ENCODE data around the gene B3GALNT1. TPM values are rescaled to one million over a fixed set of nuclear protein-coding genes. Genes with fewer than 3 reads are reported as not detected.

Gene B3GALNT1
- total RNA-seq, 2 donors from 2014 or later = 1.9 to 2.7 TPM

- Mint-ChIP-seq H3K4me1 (ENCODE audit: low read depth) (peaks cover 11% of the 10 kb centered on the region), H3K27me3 (ENCODE audit: low read depth) (peaks cover 40% of the 10 kb centered on the region), H3K9me3 (no peaks in the 10 kb centered on the region), H3K36me3 (ENCODE audit: insufficient read depth in 2 of 2) (peaks cover 0 to 2% of the 10 kb centered on the region in 2 donors), H3K27ac (no peak overlapping the region), H3K4me3 (no peak overlapping the region)
- ATAC-seq (replicated peaks in 1 of 2) (no peak), DNase-seq (no peak)
Measured at GRCh38 chr3:161107311-161107710, 2.2 kb upstream of the B3GALNT1 start.

- Mint-ChIP-seq H3K4me1 (ENCODE audit: low read depth) (peaks cover 11% of the 10 kb centered on the region), H3K36me3 (ENCODE audit: insufficient read depth in 2 of 2) (peaks cover 0 to 2% of the 10 kb centered on the region in 2 donors), H3K27me3 (ENCODE audit: low read depth) (peaks cover 24% of the 10 kb centered on the region), H3K4me3 (peak overlapping the region; percentile 30 to 85), H3K9me3 (no peaks in the 10 kb centered on the region), H3K27ac (no peak overlapping the region)
- DNase-seq (no peak), ATAC-seq (replicated peaks in 1 of 2) (no peak)
Measured at GRCh38 chr3:161103776-161104385, 1.3 kb downstream of the B3GALNT1 start.

GRCh38 chr3:161101609-161102008 lies 3.5 kb downstream of the B3GALNT1 start:
- no peak for ATAC-seq (replicated peaks in 1 of 2)

GRCh38 chr3:161100994-161101393 lies 4.2 kb downstream of the B3GALNT1 start:
- Mint-ChIP-seq H3K27me3 (ENCODE audit: low read depth) (peaks cover 21% of the 10 kb centered on the region), H3K4me1 (ENCODE audit: low read depth) (peaks cover 11% of the 10 kb centered on the region), H3K9me3 (no peaks in the 10 kb centered on the region), H3K36me3 (ENCODE audit: insufficient read depth in 2 of 2) (peaks cover 0 to 2% of the 10 kb centered on the region in 2 donors), H3K27ac (no peak overlapping the region), H3K4me3 (no peak overlapping the region)
- no peak for ATAC-seq (replicated peaks in 1 of 2)
- no peak for DNase-seq

More at GRCh38 chr3:161101609-161102008, 3.5 kb downstream of the B3GALNT1 start:
- peaks cover 24% of the 10 kb centered on the region for H3K27me3 Mint-ChIP-seq (ENCODE audit: low read depth)
- no peak overlapping the region for H3K27ac Mint-ChIP-seq
- peaks cover 0 to 2% of the 10 kb centered on the region in 2 donors for H3K36me3 Mint-ChIP-seq (ENCODE audit: insufficient read depth in 2 of 2)
- no peak for DNase-seq
- no peaks in the 10 kb centered on the region for H3K9me3 Mint-ChIP-seq
- peaks cover 11% of the 10 kb centered on the region for H3K4me1 Mint-ChIP-seq (ENCODE audit: low read depth)
- no peak overlapping the region for H3K4me3 Mint-ChIP-seq

GRCh38 chr3:161096771-161097367 lies 8.3 kb downstream of the B3GALNT1 start:
- no peak for ATAC-seq (replicated peaks in 1 of 2)
- H3K36me3 Mint-ChIP-seq (ENCODE audit: insufficient read depth in 2 of 2) = no peaks in the 10 kb centered on the region
- H3K9me3 Mint-ChIP-seq = no peaks in the 10 kb centered on the region
- H3K27ac Mint-ChIP-seq = no peak overlapping the region
- peak; percentile 15 for DNase-seq
- H3K27me3 Mint-ChIP-seq (ENCODE audit: low read depth) = no peaks in the 10 kb centered on the region
- no peaks in the 10 kb centered on the region for H3K4me1 Mint-ChIP-seq (ENCODE audit: low read depth)
- no peak overlapping the region for H3K4me3 Mint-ChIP-seq

GRCh38 chr3:161093895-161094294 lies 11.3 kb downstream of the B3GALNT1 start:
- H3K36me3 Mint-ChIP-seq (ENCODE audit: insufficient read depth in 2 of 2) = no peaks in the 10 kb centered on the region
- H3K4me3 Mint-ChIP-seq = no peak overlapping the region
- no peaks in the 10 kb centered on the region for H3K27me3 Mint-ChIP-seq (ENCODE audit: low read depth)
- H3K9me3 Mint-ChIP-seq = no peaks in the 10 kb centered on the region
- no peak overlapping the region for H3K27ac Mint-ChIP-seq
- ATAC-seq (replicated peaks in 1 of 2) = no peak
- no peaks in the 10 kb centered on the region for H3K4me1 Mint-ChIP-seq (ENCODE audit: low read depth)
- DNase-seq = no peak

GRCh38 chr3:161084277-161084676 lies 20.9 kb downstream of the B3GALNT1 start:
- ATAC-seq (replicated peaks in 1 of 2) = no peak
- Mint-ChIP-seq H3K27ac (no peak overlapping the region), H3K36me3 (ENCODE audit: insufficient read depth in 2 of 2) (no peaks in the 10 kb centered on the region), H3K27me3 (ENCODE audit: low read depth) (peaks cover 8% of the 10 kb centered on the region), H3K4me3 (no peak overlapping the region), H3K4me1 (ENCODE audit: low read depth) (peaks cover 9% of the 10 kb centered on the region), H3K9me3 (no peaks in the 10 kb centered on the region)
- DNase-seq = no peak

- H3K4me1 Mint-ChIP-seq (ENCODE audit: low read depth) = peaks cover 10% of the 10 kb centered on the region
- peaks cover 8% of the 10 kb centered on the region for H3K27me3 Mint-ChIP-seq (ENCODE audit: low read depth)
- ATAC-seq (replicated peaks in 1 of 2) (no peak), DNase-seq (no peak)
- no peaks in the 10 kb centered on the region for H3K36me3 Mint-ChIP-seq (ENCODE audit: insufficient read depth in 2 of 2)
- no peaks in the 10 kb centered on the region for H3K9me3 Mint-ChIP-seq
- no peak overlapping the region for H3K27ac Mint-ChIP-seq
- no peak overlapping the region for H3K4me3 Mint-ChIP-seq
Measured at GRCh38 chr3:161083131-161083530, 22.0 kb downstream of the B3GALNT1 start.

- H3K9me3 Mint-ChIP-seq = no peaks in the 10 kb centered on the region
- no peak overlapping the region for H3K4me3 Mint-ChIP-seq
- ATAC-seq (replicated peaks in 1 of 2) = no peak
- DNase-seq = no peak
- no peaks in the 10 kb centered on the region for H3K36me3 Mint-ChIP-seq (ENCODE audit: insufficient read depth in 2 of 2)
- H3K27me3 Mint-ChIP-seq (ENCODE audit: low read depth) = peaks cover 10% of the 10 kb centered on the region
- H3K4me1 Mint-ChIP-seq (ENCODE audit: low read depth) = peaks cover 21% of the 10 kb centered on the region
- H3K27ac Mint-ChIP-seq = no peak overlapping the region
Measured at GRCh38 chr3:161082063-161082462, 23.1 kb downstream of the B3GALNT1 start.

- ATAC-seq (replicated peaks in 1 of 2) = peak; percentile 43 to 57
- H3K4me1 Mint-ChIP-seq (ENCODE audit: low read depth) = peaks cover 24% of the 10 kb centered on the region
- no peak overlapping the region for H3K27ac Mint-ChIP-seq
- no peaks in the 10 kb centered on the region for H3K36me3 Mint-ChIP-seq (ENCODE audit: insufficient read depth in 2 of 2)
- H3K27me3 Mint-ChIP-seq (ENCODE audit: low read depth) = peaks cover 15% of the 10 kb centered on the region
- no peak overlapping the region for H3K4me3 Mint-ChIP-seq
- no peak for DNase-seq
- H3K9me3 Mint-ChIP-seq = no peaks in the 10 kb centered on the region
Measured at GRCh38 chr3:161081633-161082032, 23.5 kb downstream of the B3GALNT1 start.

- Mint-ChIP-seq H3K4me1 (ENCODE audit: low read depth) (peaks cover 42% of the 10 kb centered on the region), H3K27ac (no peak overlapping the region), H3K36me3 (ENCODE audit: insufficient read depth in 2 of 2) (no peaks in the 10 kb centered on the region), H3K9me3 (no peaks in the 10 kb centered on the region), H3K27me3 (ENCODE audit: low read depth) (peaks cover 24% of the 10 kb centered on the region), H3K4me3 (no peak overlapping the region)
- ATAC-seq (replicated peaks in 1 of 2) (no peak), DNase-seq (no peak)
Measured at GRCh38 chr3:161073181-161073580, 32.0 kb downstream of the B3GALNT1 start.

GRCh38 chr3:161072751-161073150 lies 32.4 kb downstream of the B3GALNT1 start:
- H3K27me3 Mint-ChIP-seq (ENCODE audit: low read depth) = peaks cover 24% of the 10 kb centered on the region
- H3K9me3 Mint-ChIP-seq = no peaks in the 10 kb centered on the region
- H3K4me1 Mint-ChIP-seq (ENCODE audit: low read depth) = peaks cover 38% of the 10 kb centered on the region
- ATAC-seq (replicated peaks in 1 of 2) (no peak), DNase-seq (no peak)
- no peak overlapping the region for H3K4me3 Mint-ChIP-seq
- H3K36me3 Mint-ChIP-seq (ENCODE audit: insufficient read depth in 2 of 2) = no peaks in the 10 kb centered on the region
- H3K27ac Mint-ChIP-seq = no peak overlapping the region

- ATAC-seq (replicated peaks in 1 of 2) = peak; percentile 29 to 47
- H3K4me1 Mint-ChIP-seq (ENCODE audit: low read depth) = peaks cover 32% of the 10 kb centered on the region
Measured at GRCh38 chr3:161072211-161072621, 32.9 kb downstream of the B3GALNT1 start.

More at GRCh38 chr3:161072211-161072621, 32.9 kb downstream of the B3GALNT1 start:
- no peak for DNase-seq
- no peaks in the 10 kb centered on the region for H3K9me3 Mint-ChIP-seq
- no peak overlapping the region for H3K27ac Mint-ChIP-seq
- no peak overlapping the region for H3K4me3 Mint-ChIP-seq
- no peaks in the 10 kb centered on the region for H3K36me3 Mint-ChIP-seq (ENCODE audit: insufficient read depth in 2 of 2)
- peaks cover 23% of the 10 kb centered on the region for H3K27me3 Mint-ChIP-seq (ENCODE audit: low read depth)

All from activated T-cell treated with anti-CD3 and anti-CD28 coated beads, Interleukin-2, amount 50 U/mL, for 72 hours (primary cell).